HepG2 (cell line): ENCODE results near the gene PMEPA1. TPM values are rescaled to one million over a fixed set of nuclear protein-coding genes. Genes with fewer than 3 reads are reported as not detected.

ENCODE experiments used
- ATAC-seq: fragments of 200-7000 bp; cut with Tn5 transposase; 3 replicates; pipeline ENCODE4 v1.9.1; 2020; ENCODE audit warnings: mild to moderate bottlenecking, moderate library complexity
- BruUV-seq: library from RNA; stranded (reverse); fragments of 400-500 nt; replicated peaks from 2 replicates; lab custom pipeline; 2021; lab: Mats Ljungman, UMichigan
- CTCF ChIA-PET: fragments of 300-600 bp; formaldehyde crosslinking; extraction: SDS; loops from one replicate; lab custom pipeline; 2021; ENCODE audit warnings: low total read pairs, inconsistent platforms, low intra/inter-chr PET ratio; lab: Yijun Ruan, JAX
- POLR2A ChIA-PET: fragments of 350-600 bp; sonication (Branson Sonifier 250); formaldehyde crosslinking; loops from one replicate; lab custom pipeline; 2020; ENCODE audit warnings: antibody characterized with exemption, inconsistent platforms; lab: Yijun Ruan, JAX
- DNase-seq: peaks from one replicate; pipeline ENCODE4 v3.0.0-alpha.2; 2015; ENCODE audit warnings: low spot score
- FAIRE-seq: peaks from 3 replicates; lab custom pipeline; 2011; peaks lifted over from hg19 to GRCh38; lab: Jason Lieb, UNC
- H2AFZ ChIP-seq: one replicate; pipeline ENCODE4 v1.6.1; 2011; ENCODE audit warnings: low read length, inconsistent platforms
- H3K27ac ChIP-seq: fragments of 300-600 bp; 3 replicates; pipeline ENCODE4 v1.8.0; 2011; ENCODE audit warnings: mixed run types, mild to moderate bottlenecking, mixed read lengths, low read length, inconsistent platforms; ENCODE audit not compliant: insufficient read depth; ENCODE audit errors: extremely low read length
- H3K27me3 ChIP-seq, 2 experiments: fragments of 200-600 bp in 1 of 2; 2 replicates in 1 of 2; 3 replicates in 1 of 2; pipeline versions ENCODE4 v1.6.0 to v1.8.0; 2011; ENCODE audit warnings: low read length in 2 of 2, mild to moderate bottlenecking in 2 of 2, moderate library complexity in 2 of 2, inconsistent platforms in 1 of 2; ENCODE audit not compliant: insufficient read depth in 2 of 2, control insufficient read depth in 1 of 2
- H3K36me3 ChIP-seq, 2 experiments: fragments of 200-600 bp in 1 of 2; replicated peaks in 1 of 2; 2 replicates in 1 of 2; 3 replicates in 1 of 2; pipeline versions ENCODE4 v1.5.1 to v1.8.0; 2011; ENCODE audit warnings: low read length in 2 of 2, inconsistent platforms in 1 of 2; ENCODE audit not compliant: insufficient read depth in 2 of 2, control insufficient read depth in 1 of 2
- H3K4me1 ChIP-seq: 2 replicates; pipeline ENCODE4 v1.5.1; 2012; ENCODE audit warnings: low read length, inconsistent platforms; ENCODE audit not compliant: insufficient read depth
- H3K4me2 ChIP-seq: 2 replicates; pipeline ENCODE4 v1.6.0; 2011; ENCODE audit warnings: low read depth, low read length, inconsistent platforms
- H3K4me3 ChIP-seq, 3 experiments: fragments of 200-600 bp in 1 of 3; sonication (generic), shearing (Covaris generic) in 1 of 3; replicated peaks in 1 of 3; 2 replicates each; pipeline ENCODE4 v1.5.1; 2011 to 2016; ENCODE audit warnings: low read length in 3 of 3, inconsistent platforms in 2 of 3, low read depth in 2 of 3, mild to moderate bottlenecking in 2 of 3, control low read depth in 1 of 3, mixed read lengths in 1 of 3; ENCODE audit not compliant: insufficient read depth in 1 of 3
- H3K79me2 ChIP-seq: one replicate; pipeline ENCODE4 v1.6.1; 2011; ENCODE audit warnings: low read length, inconsistent platforms; ENCODE audit not compliant: insufficient read depth
- H3K9ac ChIP-seq: 2 replicates; pipeline ENCODE4 v1.6.0; 2011; ENCODE audit warnings: mild to moderate bottlenecking, low read depth, low read length, inconsistent platforms; ENCODE audit not compliant: insufficient read depth
- H3K9me3 ChIP-seq: 2 replicates; pipeline ENCODE4 v1.5.1; 2012; ENCODE audit warnings: mild to moderate bottlenecking, low read length
- H4K20me1 ChIP-seq: 2 replicates; pipeline ENCODE4 v1.6.0; 2011; ENCODE audit warnings: inconsistent platforms, mild to moderate bottlenecking, low read length, moderate library complexity; ENCODE audit not compliant: insufficient read depth
- HNRNPLL ChIP-seq: fragments of 200-400 bp; formaldehyde crosslinking; IDR thresholded peaks from 2 replicates; pipeline ENCODE4 v1.6.1; 2017; ENCODE audit warnings: mild to moderate bottlenecking, low read depth, low read length; ENCODE audit not compliant: poor library complexity, severe bottlenecking
- KLF15 ChIP-seq: sonication (generic); formaldehyde crosslinking; IDR thresholded peaks from 2 replicates; pipeline ENCODE4 v1.8.1; 2023; ENCODE audit warnings: borderline replicate concordance, mild to moderate bottlenecking, inconsistent platforms, missing genetic modification reagents, mixed read lengths
- LCORL ChIP-seq, 2 experiments: fragments of 450-650 bp in 1 of 2; sonication (generic) in 1 of 2; formaldehyde crosslinking in 1 of 2; IDR thresholded peaks; 2 replicates each; pipeline versions ENCODE4 v1.5.0 to v1.6.1; 2017 to 2020; ENCODE audit warnings: antibody characterized with exemption in 1 of 2, missing genetic modification reagents in 1 of 2
- SP140L ChIP-seq: sonication (generic); formaldehyde crosslinking; IDR thresholded peaks from 2 replicates; pipeline ENCODE4 v1.4.0; 2020; ENCODE audit warnings: missing genetic modification reagents, borderline replicate concordance
- ZNF891 ChIP-seq: sonication (generic); formaldehyde crosslinking; IDR thresholded peaks from 2 replicates; pipeline ENCODE4 v1.5.0; 2020; ENCODE audit warnings: mild to moderate bottlenecking, missing genetic modification reagents
- WGBS: methylation state at CpG from one replicate; pipeline ENCODE4 v1.1.6; 2017; ENCODE audit warnings: low lambda C conversion rate; 5-methylcytosine and 5-hydroxymethylcytosine counted together
- in situ Hi-C: cut with HindIII; loops from 2 replicates; pipeline ENCODE4 v1.10.0; 2017; ENCODE audit warnings: low pct_unique_long_range_greater_than_20kb; ENCODE audit not compliant: extremely low pct_ligation_motif_present
- intact Hi-C: fragments of 100-400 bp; cut with micrococcal nuclease; formaldehyde crosslinking; loops from one replicate; pipeline ENCODE4 v1.10.0; 2022; ENCODE audit not compliant: unreplicated experiment
- polyA plus RNA-seq, 8 experiments: library from polyadenylated mRNA; depleted of rRNA in 3 of 8; stranded (reverse) in 7 of 8; unstranded in 1 of 8; fragments of >200 nt; fragmentation: Illumina TruSeq in 4 of 8; extraction: Trizol in 4 of 8; gene quantifications; 2 replicates each; pipeline versions ENCODE4 v1.2.1 to v1.2.3, GENCODE V29; 2011 to 2016; ENCODE audit warnings: low read depth in 4 of 8, missing spikeins in 1 of 8, mixed read lengths in 1 of 8; ENCODE audit not compliant: insufficient read depth in 1 of 8
- total RNA-seq, 5 experiments: library from RNA; depleted of rRNA; stranded (reverse); fragments of >200 nt; fragmentation: Illumina TruSeq; extraction: Trizol; gene quantifications; 2 replicates each; pipeline ENCODE4 v1.2.3, GENCODE V29; 2016; ENCODE audit warnings: low read depth in 1 of 5
- TF ChIP-seq, protein P1 (sequence below): sonication (generic); formaldehyde crosslinking; IDR thresholded peaks from 2 replicates; pipeline ENCODE4 v1.4.0; 2020; ENCODE audit warnings: missing genetic modification reagents, borderline replicate concordance
- TF ChIP-seq, protein P2 (sequence below): sonication (generic); formaldehyde crosslinking; IDR thresholded peaks from 2 replicates; pipeline ENCODE4 v1.4.0; 2020; ENCODE audit warnings: missing genetic modification reagents
- TF ChIP-seq, protein P3 (sequence below): sonication (generic); formaldehyde crosslinking; IDR thresholded peaks from 2 replicates; pipeline ENCODE4 v1.5.0; 2020; ENCODE audit warnings: mild to moderate bottlenecking, missing genetic modification reagents, borderline replicate concordance

PMEPA1 gene
- total and polyA plus RNA-seq, 2 of the 13 experiments (the other 11 are each of a cell fraction or from before 2014, with no cell fraction given): not detected

DNA sequence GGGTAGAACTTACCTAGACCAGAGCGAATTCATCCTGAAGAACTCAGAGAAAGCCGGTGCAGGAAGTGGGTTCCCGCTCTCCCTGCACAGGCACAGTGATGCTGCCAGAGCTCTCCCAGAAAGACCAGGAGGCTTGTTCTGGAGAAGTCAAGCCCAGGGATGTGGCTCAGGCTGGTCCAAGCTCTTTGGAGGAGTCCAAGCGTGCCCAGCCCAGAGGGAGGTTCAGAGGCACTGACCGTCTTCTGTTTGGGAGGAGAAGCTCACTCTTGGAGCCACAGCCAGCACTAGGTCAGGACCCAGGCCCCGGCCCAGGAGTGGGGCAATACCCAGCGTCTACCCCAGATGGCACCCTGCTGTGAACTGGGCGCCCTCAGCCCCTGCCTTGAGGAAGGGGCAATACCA is 1.5 kb upstream of the PMEPA1 start (continued):
- TF ChIP-seq, protein P1, sequence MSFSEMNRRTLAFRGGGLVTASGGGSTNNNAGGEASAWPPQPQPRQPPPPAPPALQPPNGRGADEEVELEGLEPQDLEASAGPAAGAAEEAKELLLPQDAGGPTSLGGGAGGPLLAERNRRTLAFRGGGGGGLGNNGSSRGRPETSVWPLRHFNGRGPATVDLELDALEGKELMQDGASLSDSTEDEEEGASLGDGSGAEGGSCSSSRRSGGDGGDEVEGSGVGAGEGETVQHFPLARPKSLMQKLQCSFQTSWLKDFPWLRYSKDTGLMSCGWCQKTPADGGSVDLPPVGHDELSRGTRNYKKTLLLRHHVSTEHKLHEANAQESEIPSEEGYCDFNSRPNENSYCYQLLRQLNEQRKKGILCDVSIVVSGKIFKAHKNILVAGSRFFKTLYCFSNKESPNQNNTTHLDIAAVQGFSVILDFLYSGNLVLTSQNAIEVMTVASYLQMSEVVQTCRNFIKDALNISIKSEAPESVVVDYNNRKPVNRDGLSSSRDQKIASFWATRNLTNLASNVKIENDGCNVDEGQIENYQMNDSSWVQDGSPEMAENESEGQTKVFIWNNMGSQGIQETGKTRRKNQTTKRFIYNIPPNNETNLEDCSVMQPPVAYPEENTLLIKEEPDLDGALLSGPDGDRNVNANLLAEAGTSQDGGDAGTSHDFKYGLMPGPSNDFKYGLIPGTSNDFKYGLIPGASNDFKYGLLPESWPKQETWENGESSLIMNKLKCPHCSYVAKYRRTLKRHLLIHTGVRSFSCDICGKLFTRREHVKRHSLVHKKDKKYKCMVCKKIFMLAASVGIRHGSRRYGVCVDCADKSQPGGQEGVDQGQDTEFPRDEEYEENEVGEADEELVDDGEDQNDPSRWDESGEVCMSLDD (CRISPR knock-in tag): no peak

GRCh38 chr20:57710841-57711240 is 1.0 kb upstream of the PMEPA1 start:
- FAIRE-seq: no peak
- ChIA-PET CTCF (no interaction called here), POLR2A (no interaction called here)
- Histone ChIP-seq H3K27ac (no peak overlapping the region), H3K9me3 (no peaks in the 10 kb centered on the region), H3K4me1 (no peaks in the 10 kb centered on the region), H3K4me3 (no peak overlapping the region), H3K9ac (no peak overlapping the region), H3K27me3 (peaks cover 18 to 72% of the 10 kb centered on the region in 2 experiments), H3K4me2 (no peak overlapping the region), H2AFZ (no peak overlapping the region), H3K79me2 (no peaks in the 10 kb centered on the region), H3K36me3 (no peaks in the 10 kb centered on the region), H4K20me1 (peaks cover 4% of the 10 kb centered on the region; the same call in 1 of the 2 replicates)
- no peak for ATAC-seq
- 38% methylated on average over 6 of the region's 6 CpGs for WGBS
- in situ Hi-C loops: no loop called here
- DNase-seq: no peak
- intact Hi-C loops: no loop called here
- no TSS peak for BruUV-seq
- TF ChIP-seq HNRNPLL: no peak
- no peak for TF ChIP-seq SP140L (CRISPR knock-in tag)
- TF ChIP-seq LCORL (IDR thresholded peaks at IDR 0.05): no peak
- no peak for TF ChIP-seq LCORL (CRISPR knock-in tag; IDR thresholded peaks at IDR 0.05)
- TF ChIP-seq, protein P2, sequence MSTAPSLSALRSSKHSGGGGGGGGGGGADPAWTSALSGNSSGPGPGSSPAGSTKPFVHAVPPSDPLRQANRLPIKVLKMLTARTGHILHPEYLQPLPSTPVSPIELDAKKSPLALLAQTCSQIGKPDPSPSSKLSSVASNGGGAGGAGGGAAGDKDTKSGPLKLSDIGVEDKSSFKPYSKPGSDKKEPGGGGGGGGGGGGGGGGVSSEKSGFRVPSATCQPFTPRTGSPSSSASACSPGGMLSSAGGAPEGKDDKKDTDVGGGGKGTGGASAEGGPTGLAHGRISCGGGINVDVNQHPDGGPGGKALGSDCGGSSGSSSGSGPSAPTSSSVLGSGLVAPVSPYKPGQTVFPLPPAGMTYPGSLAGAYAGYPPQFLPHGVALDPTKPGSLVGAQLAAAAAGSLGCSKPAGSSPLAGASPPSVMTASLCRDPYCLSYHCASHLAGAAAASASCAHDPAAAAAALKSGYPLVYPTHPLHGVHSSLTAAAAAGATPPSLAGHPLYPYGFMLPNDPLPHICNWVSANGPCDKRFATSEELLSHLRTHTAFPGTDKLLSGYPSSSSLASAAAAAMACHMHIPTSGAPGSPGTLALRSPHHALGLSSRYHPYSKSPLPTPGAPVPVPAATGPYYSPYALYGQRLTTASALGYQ (CRISPR knock-in tag): no peak
- no peak for TF ChIP-seq ZNF891 (CRISPR knock-in tag)
- TF ChIP-seq KLF15 (CRISPR knock-in tag): no peak
- TF ChIP-seq, protein P3, sequence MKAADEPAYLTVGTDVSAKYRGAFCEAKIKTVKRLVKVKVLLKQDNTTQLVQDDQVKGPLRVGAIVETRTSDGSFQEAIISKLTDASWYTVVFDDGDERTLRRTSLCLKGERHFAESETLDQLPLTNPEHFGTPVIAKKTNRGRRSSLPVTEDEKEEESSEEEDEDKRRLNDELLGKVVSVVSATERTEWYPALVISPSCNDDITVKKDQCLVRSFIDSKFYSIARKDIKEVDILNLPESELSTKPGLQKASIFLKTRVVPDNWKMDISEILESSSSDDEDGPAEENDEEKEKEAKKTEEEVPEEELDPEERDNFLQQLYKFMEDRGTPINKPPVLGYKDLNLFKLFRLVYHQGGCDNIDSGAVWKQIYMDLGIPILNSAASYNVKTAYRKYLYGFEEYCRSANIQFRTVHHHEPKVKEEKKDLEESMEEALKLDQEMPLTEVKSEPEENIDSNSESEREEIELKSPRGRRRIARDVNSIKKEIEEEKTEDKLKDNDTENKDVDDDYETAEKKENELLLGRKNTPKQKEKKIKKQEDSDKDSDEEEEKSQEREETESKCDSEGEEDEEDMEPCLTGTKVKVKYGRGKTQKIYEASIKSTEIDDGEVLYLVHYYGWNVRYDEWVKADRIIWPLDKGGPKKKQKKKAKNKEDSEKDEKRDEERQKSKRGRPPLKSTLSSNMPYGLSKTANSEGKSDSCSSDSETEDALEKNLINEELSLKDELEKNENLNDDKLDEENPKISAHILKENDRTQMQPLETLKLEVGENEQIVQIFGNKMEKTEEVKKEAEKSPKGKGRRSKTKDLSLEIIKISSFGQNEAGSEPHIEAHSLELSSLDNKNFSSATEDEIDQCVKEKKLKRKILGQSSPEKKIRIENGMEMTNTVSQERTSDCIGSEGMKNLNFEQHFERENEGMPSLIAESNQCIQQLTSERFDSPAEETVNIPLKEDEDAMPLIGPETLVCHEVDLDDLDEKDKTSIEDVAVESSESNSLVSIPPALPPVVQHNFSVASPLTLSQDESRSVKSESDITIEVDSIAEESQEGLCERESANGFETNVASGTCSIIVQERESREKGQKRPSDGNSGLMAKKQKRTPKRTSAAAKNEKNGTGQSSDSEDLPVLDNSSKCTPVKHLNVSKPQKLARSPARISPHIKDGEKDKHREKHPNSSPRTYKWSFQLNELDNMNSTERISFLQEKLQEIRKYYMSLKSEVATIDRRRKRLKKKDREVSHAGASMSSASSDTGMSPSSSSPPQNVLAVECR (CRISPR knock-in tag): no peak
